Neural progenitor cell (in vitro differentiated cells): ENCODE measurements around the gene MSH3. TPM values are rescaled to one million over a fixed set of nuclear protein-coding genes. Genes with fewer than 3 reads are reported as not detected.

Source experiments
- DNase-seq: peaks from one replicate; pipeline ENCODE4 v3.0.0-alpha.2; 2016; ENCODE audit warnings: low spot score
- H2AFZ ChIP-seq: fragments of 200-600 bp; sonication (generic); replicated peaks from 2 replicates; pipeline ENCODE4 v1.6.1; 2016; ENCODE audit warnings: antibody characterized with exemption
- H3F3A ChIP-seq: fragments of 200-600 bp; sonication (generic); 2 replicates; pipeline ENCODE4 v1.6.1; 2016; ENCODE audit warnings: antibody characterized with exemption, low read depth
- H3K27ac ChIP-seq: fragments of 200-600 bp; sonication (generic); 2 replicates; pipeline ENCODE4 v1.5.1; 2016; ENCODE audit warnings: mild to moderate bottlenecking
- H3K27me3 ChIP-seq: fragments of 200-600 bp; sonication (generic); 2 replicates; pipeline ENCODE4 v1.6.1; 2016; ENCODE audit warnings: mild to moderate bottlenecking, moderate library complexity
- H3K36me3 ChIP-seq: fragments of 200-600 bp; sonication (generic); 2 replicates; pipeline ENCODE4 v1.5.1; 2016
- H3K4me1 ChIP-seq: fragments of 200-600 bp; sonication (generic); 2 replicates; pipeline ENCODE4 v1.6.1; 2016; ENCODE audit warnings: mixed run types
- H3K4me2 ChIP-seq: fragments of 200-600 bp; sonication (generic); 2 replicates; pipeline ENCODE4 v1.6.1; 2016
- H3K4me3 ChIP-seq: fragments of 200-600 bp; sonication (generic); 2 replicates; pipeline ENCODE4 v1.5.1; 2016
- H3K79me2 ChIP-seq: fragments of 200-600 bp; sonication (generic); 2 replicates; pipeline ENCODE4 v1.6.1; 2016; ENCODE audit warnings: low read depth
- H3K9ac ChIP-seq: fragments of 200-600 bp; sonication (generic); 2 replicates; pipeline ENCODE4 v1.6.1; 2016
- H3K9me3 ChIP-seq: fragments of 200-600 bp; sonication (generic); 2 replicates; pipeline ENCODE4 v1.5.1; 2016; ENCODE audit warnings: low read depth
- H4K20me1 ChIP-seq: fragments of 200-600 bp; sonication (generic); 2 replicates; pipeline ENCODE4 v1.6.1; 2016; ENCODE audit warnings: low read depth
- H3K27ac Mint-ChIP-seq: 3 replicates; pipeline ENCODE4 v1.8.0; 2021; ENCODE audit warnings: mixed read lengths
- H3K27me3 Mint-ChIP-seq: 2 replicates; pipeline ENCODE4 v1.8.0; 2022; ENCODE audit warnings: low read depth, mild to moderate bottlenecking, inconsistent platforms, moderate library complexity, mixed read lengths; ENCODE audit not compliant: insufficient read depth
- H3K36me3 Mint-ChIP-seq: 3 replicates; pipeline ENCODE4 v1.8.0; 2021; ENCODE audit warnings: mixed read lengths
- H3K4me1 Mint-ChIP-seq: 3 replicates; pipeline ENCODE4 v1.8.0; 2021; ENCODE audit warnings: mixed read lengths
- H3K4me3 Mint-ChIP-seq: 3 replicates; pipeline ENCODE4 v1.8.0; 2021; ENCODE audit warnings: mild to moderate bottlenecking, moderate library complexity, mixed read lengths
- H3K9me3 Mint-ChIP-seq: 3 replicates; pipeline ENCODE4 v1.8.0; 2020; ENCODE audit warnings: mixed read lengths
- CTCF ChIP-seq: fragments of 200-600 bp; sonication (generic); IDR thresholded peaks from 2 replicates; pipeline ENCODE4 v1.5.1; 2017; ENCODE audit warnings: antibody characterized with exemption, mild to moderate bottlenecking
- EZH2 ChIP-seq: fragments of 200-600 bp; sonication (generic); IDR thresholded peaks from 2 replicates; pipeline ENCODE4 v1.6.1; 2017; ENCODE audit warnings: antibody characterized with exemption, mild to moderate bottlenecking, moderate library complexity
- EZH2phosphoT487 ChIP-seq: fragments of 200-600 bp; sonication (generic); IDR thresholded peaks from 2 replicates; pipeline ENCODE4 v1.6.1; 2017; ENCODE audit warnings: antibody characterized with exemption
- total RNA-seq: library from RNA; depleted of rRNA; stranded (reverse); fragments of >200 nt; gene quantifications from 2 replicates; pipeline ENCODE4 v1.2.3, GENCODE V29; 2015; ENCODE audit warnings: low replicate concordance

The MSH3 gene
- total RNA-seq, 1 donor from 2014 or later, result 26.1 TPM

- no peak overlapping the region for H3K9ac ChIP-seq
- no peaks in the 10 kb centered on the region for H3K27me3 ChIP-seq
- peaks cover 26% of the 10 kb centered on the region for H3F3A ChIP-seq
- H3K4me1 ChIP-seq, result peaks cover 54% of the 10 kb centered on the region
- no peak for DNase-seq
- no peak overlapping the region for H3K27ac ChIP-seq
- Mint-ChIP-seq H3K4me3 (no peak overlapping the region), H3K4me1 (peaks cover 45% of the 10 kb centered on the region), H3K27ac (no peak overlapping the region), H3K27me3 (peaks cover 3% of the 10 kb centered on the region), H3K36me3 (peaks cover 6% of the 10 kb centered on the region), H3K9me3 (no peaks in the 10 kb centered on the region)
- peaks cover 54% of the 10 kb centered on the region for H4K20me1 ChIP-seq
- H3K9me3 ChIP-seq, result no peaks in the 10 kb centered on the region
- H3K4me2 ChIP-seq, result no peak overlapping the region
- H3K4me3 ChIP-seq, result no peak overlapping the region
- H3K79me2 ChIP-seq, result no peaks in the 10 kb centered on the region
- H2AFZ ChIP-seq, result no peak overlapping the region
- H3K36me3 ChIP-seq, result no peaks in the 10 kb centered on the region
- TF ChIP-seq EZH2phosphoT487 (no peak), CTCF (no peak), EZH2 (no peak)
Observed at GRCh38 chr5:80752427-80752826, 98.0 kb downstream of the MSH3 start.

- Histone ChIP-seq H3K9ac (no peak overlapping the region), H3K27me3 (no peaks in the 10 kb centered on the region), H4K20me1 (peaks cover 43% of the 10 kb centered on the region), H3K79me2 (no peaks in the 10 kb centered on the region), H3K27ac (no peak overlapping the region), H3K4me1 (peaks cover 41% of the 10 kb centered on the region), H3F3A (peaks cover 26% of the 10 kb centered on the region), H3K9me3 (no peaks in the 10 kb centered on the region), H3K4me3 (no peak overlapping the region), H2AFZ (no peak overlapping the region), H3K36me3 (no peaks in the 10 kb centered on the region), H3K4me2 (peak overlapping the region; percentile 26)
- H3K27me3 Mint-ChIP-seq, result peaks cover 3% of the 10 kb centered on the region
- TF ChIP-seq CTCF (no peak), EZH2phosphoT487 (no peak), EZH2 (no peak)
- no peak for DNase-seq
- no peaks in the 10 kb centered on the region for H3K9me3 Mint-ChIP-seq
- H3K4me1 Mint-ChIP-seq, result peaks cover 36% of the 10 kb centered on the region
- no peak overlapping the region for H3K27ac Mint-ChIP-seq
- no peak overlapping the region for H3K4me3 Mint-ChIP-seq
- peaks cover 10% of the 10 kb centered on the region for H3K36me3 Mint-ChIP-seq
Observed at GRCh38 chr5:80753712-80754111, 99.3 kb downstream of the MSH3 start.

- Histone ChIP-seq H3K9ac (no peak overlapping the region), H3K27me3 (no peaks in the 10 kb centered on the region), H3K4me3 (peak overlapping the region; percentile 6), H3K4me1 (peaks cover 39% of the 10 kb centered on the region), H2AFZ (no peak overlapping the region), H3K27ac (no peak overlapping the region), H3F3A (peaks cover 26% of the 10 kb centered on the region), H3K9me3 (no peaks in the 10 kb centered on the region), H4K20me1 (peaks cover 38% of the 10 kb centered on the region), H3K36me3 (no peaks in the 10 kb centered on the region), H3K4me2 (peak overlapping the region; percentile 61), H3K79me2 (no peaks in the 10 kb centered on the region)
- no peak for TF ChIP-seq CTCF
- TF ChIP-seq EZH2, result no peak
- peak; percentile 92 for TF ChIP-seq EZH2phosphoT487
- Mint-ChIP-seq H3K36me3 (peaks cover 6% of the 10 kb centered on the region), H3K27me3 (peaks cover under 1% of the 10 kb centered on the region), H3K9me3 (no peaks in the 10 kb centered on the region), H3K27ac (peak overlapping the region; percentile 9), H3K4me1 (peaks cover 44% of the 10 kb centered on the region), H3K4me3 (no peak overlapping the region)
- peak; percentile 89 for DNase-seq
Observed at GRCh38 chr5:80754900-80755299, 100.4 kb downstream of the MSH3 start.
